COLO668 (cell line): ENCODE results near the gene AFM.
"Not testable (repeated sequence)": the region's sequence is repeated elsewhere in the genome, so short reads cannot be mapped to it uniquely, and the experiment has no call there.

ENCODE experiments used
- DNase-seq: peaks from one replicate; lab custom pipeline; 2025; ENCODE audit not compliant: unreplicated experiment; lab: John Stamatoyannopoulos, UW

AFM gene

GRCh38 chr4:73501664-73502265 is 20.2 kb downstream of the AFM start:
- no peak for DNase-seq

GRCh38 chr4:73505567-73505966 is 24.0 kb downstream of the AFM start:
- DNase-seq: no peak

DNA sequence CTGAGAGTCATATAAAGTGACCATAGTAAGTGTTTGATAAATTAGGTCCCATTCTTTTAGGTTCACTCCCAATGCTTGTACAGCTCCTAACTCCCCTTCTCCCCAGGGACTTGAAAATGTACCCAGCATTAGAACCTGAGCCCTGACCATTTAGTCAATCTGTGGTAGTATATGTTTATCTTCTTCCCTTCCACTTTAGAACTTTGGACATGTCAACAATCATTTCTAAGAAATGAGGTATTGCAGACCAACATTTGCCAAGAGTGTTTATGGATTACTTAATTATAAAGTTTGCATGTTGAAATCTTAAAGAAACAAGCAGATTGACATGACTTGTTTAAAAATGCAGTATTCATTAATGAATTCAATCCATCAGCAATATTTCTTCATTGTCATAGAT is 26.0 kb downstream of the AFM start:
- DNase-seq: no peak

- no peak for DNase-seq
Observed at GRCh38 chr4:73508651-73509050, 27.1 kb downstream of the AFM start.

DNA sequence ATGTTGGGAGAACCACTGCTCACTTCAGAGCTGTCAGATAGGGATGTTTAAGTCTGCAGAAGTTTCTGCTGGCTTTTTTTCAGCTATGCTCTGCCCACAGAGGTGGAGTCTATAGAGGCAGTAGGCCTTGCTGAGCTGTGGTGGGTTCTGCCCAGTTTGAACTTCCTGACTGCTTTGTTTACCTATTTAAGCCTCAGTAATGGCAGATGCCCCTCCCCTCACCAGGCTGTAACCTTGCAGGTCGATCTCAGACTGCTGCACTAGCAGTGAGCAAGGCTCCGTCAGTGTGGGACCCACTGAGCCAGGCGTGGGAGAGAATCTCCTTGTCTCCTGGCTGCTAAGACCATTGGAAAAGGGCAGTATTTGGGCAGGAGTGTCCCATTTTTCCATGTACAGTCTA is 36.8 kb downstream of the AFM start:
- DNase-seq: no peak

GRCh38 chr4:73520821-73521220 is 39.3 kb downstream of the AFM start:
- peak; percentile 45 for DNase-seq

DNA sequence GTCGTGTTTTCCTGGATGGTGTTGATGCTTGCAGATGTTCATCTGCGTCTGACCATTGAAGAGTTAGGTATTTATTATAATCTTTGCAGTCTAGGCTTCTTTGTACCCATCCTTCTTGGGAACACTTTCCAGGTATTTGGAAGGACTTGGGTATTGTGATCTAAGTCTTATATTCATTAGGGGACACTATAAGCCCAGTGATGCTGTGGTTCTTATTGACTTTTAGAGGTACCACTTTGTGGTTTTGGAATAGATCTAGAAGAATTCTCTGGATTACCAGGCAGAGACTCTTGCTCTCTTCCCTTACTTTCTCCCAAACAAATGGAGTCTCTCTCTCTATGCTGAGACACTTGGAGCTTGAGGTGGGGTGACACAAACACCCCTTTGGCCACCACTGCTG is 41.6 kb downstream of the AFM start:
- no peak for DNase-seq

DNA sequence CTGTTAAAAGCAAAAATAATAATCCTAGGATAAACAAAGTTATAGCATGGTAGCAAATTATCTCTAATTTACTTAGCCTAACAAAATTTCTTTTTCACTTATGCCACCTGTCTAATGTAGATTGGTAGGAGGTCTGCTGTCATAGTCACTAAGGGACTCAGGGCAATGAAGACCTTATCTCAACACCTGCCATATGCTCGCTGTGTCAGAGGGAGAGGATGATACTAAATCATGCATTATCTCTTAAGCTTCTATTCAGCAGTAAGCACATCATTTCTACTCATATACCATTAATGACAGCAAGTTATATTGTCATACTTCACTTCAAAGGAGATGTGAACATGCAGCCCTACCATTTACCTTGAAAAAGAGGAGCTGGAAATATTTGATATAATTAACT is 44.1 kb downstream of the AFM start:
- DNase-seq: no peak

- DNase-seq: no peak
Observed at GRCh38 chr4:73527196-73527595, 45.7 kb downstream of the AFM start.

DNA sequence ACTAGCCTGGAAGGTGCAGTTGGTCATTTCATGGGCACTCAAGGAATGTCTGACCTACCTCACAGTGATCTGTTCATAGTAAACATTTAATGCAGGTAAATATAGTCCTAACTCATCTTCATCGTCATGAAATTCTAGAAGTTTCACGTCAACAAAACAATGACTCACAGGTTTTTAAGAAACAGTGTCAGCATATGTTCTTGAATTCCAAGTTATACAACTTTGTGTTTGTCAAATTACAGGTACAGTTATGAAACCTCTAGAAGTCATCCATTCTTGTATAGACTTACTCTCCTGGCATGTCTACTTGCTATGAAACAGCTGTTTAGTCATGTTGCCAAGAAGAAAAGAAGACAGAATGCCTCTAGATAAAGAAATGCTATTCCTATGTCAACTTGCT is 46.6 kb downstream of the AFM start:
- DNase-seq: no peak

- no peak for DNase-seq
Observed at GRCh38 chr4:73533515-73534422, 52.2 kb downstream of the AFM start.

- no peak for DNase-seq
Observed at GRCh38 chr4:73538162-73538561, 56.6 kb downstream of the AFM start.

- DNase-seq: no peak
Observed at GRCh38 chr4:73539386-73539785, 57.8 kb downstream of the AFM start.

DNA sequence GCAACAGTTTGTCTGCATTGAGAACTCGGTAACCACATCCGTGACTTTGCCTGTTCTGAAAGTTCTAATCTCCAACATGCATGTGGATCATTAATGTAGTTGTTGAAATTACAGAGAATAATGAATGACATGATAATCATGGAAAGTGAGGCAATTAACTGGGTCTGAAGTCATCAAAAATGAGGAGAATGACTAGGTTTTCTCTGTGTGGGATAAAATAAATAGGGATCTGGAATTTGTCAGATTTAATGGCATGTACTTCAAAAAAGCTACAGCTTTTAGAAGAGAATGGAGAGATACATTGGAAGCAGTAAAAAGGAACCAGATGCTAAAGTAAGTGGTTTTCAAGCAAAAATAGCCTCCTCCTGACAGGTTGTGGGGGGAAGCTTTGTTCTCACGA is 59.3 kb downstream of the AFM start:
- DNase-seq: no peak

DNA sequence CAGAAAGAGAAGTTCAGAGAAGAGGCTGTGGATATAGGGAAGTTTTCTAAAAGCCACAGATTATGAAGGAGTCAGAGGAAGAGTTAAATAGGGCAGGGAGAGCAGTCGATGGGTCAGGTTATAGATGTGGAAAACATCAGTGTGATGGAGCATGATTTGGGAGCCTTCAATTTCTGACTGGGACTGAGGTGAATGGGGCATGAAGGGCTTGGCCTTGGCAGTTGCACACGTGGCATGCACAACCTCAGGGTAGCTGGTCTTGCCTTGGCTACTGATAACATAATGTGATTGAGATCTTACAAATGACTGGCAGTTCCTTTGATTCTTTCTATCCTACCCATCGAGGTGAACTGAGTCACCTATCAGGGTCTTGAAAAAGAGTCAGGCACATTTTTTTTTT is 59.7 kb downstream of the AFM start:
- DNase-seq: no peak

DNA sequence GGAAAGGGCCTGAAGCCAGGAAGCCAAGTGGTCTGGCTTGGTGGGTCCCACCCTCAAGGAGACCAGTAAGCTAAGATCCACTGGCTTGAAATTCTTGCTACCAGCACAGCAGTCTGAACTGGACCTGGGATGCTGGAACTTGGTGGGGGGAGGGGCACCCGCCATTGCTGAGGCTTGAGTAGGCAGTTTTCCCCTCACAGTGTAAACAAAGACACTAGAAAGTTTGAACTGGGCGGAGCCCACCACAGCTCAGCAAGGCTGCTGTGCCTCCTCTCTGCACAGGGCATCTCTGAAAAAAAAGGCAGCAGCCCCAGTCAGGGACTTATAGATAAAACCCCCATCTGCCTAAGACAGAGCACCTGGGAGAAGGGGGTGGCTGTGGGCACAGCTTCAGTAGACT is 63.1 kb downstream of the AFM start:
- no peak for DNase-seq

GRCh38 chr4:73550865-73551264 is 69.3 kb downstream of the AFM start:
- not testable (repeated sequence) for DNase-seq
